ENCODE measurements around the gene DAD1.
"Not testable (repeated sequence)": the region's sequence is repeated elsewhere in the genome, so short reads cannot be mapped to it uniquely, and the experiment has no call there.

- TF ChIP-seq POLR2A, CTCF (IDR thresholded peaks at IDR 0.05): not testable (repeated sequence)
These were observed 26.7 kb upstream of the DAD1 start for GRCh38 chr14:22615765-22616164.
